ENCODE data around the gene LHX5.

The LHX5 gene

DNA sequence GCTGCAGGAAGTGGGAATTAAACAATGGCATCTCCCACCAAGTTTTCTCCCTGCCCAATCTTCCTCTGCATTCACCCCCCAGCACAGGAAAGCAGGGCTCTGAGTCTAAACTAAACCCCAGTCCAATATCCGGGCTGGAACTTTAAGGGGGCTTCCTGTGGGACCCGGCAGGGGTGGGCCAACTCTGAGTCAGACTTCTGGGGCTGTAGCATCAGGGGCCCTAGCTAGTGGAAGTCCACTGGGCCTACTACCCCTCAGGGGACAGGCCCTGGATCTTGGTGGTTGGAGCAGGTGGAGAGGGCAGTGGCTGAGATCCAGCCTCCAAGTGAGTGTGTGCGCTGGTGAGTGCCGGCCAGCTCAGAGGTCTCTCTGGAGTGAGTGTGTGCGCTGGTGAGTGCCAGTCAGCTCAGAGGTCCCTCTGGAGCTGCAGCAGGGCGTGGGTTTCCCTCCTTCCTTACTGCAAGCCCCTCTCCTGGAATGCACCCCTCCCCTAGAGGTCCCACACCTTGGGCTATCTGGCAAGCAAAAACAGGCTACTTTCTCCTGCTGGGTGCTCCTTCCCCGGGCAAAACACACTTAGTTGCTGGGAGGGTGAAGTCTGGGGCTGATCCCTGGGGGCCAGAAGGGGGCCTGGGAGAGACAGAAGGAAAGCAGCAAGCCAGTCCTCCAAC is 5.6 kb upstream of the LHX5 start:
- DNase-seq: no peak

GRCh38 chr12:113476176-113476986 is 4.7 kb upstream of the LHX5 start:
- DNase-seq: no peak

- DNase-seq: no peak
Observed at GRCh38 chr12:113475451-113476175, 3.9 kb upstream of the LHX5 start.

- no peak for DNase-seq
Observed at GRCh38 chr12:113474635-113475436, 3.2 kb upstream of the LHX5 start.

DNA sequence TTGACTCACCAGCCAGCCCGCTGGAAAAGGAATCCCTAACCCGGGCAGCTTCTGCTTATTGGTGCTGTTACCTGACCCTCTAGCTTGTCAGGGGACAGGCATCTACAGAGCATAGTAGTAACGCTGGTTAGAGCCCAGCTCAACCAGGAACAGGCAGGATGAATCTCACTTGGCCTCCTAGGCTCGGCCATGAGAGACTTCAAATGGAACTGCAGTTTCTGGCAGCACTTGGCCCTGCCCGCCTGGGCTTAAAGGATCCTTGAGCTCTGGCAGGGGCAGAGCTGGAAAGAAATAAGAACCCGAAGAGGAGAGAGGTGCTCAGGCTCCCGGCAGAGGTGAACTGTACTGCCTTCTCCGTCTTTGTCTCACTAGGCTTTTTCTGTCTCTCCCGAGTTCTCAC is 2.3 kb upstream of the LHX5 start:
- DNase-seq: no peak

GRCh38 chr12:113473400-113473799 is 1.7 kb upstream of the LHX5 start:
- DNase-seq: no peak

- no peak for DNase-seq
Observed at GRCh38 chr12:113472191-113473121, 785 bp upstream of the LHX5 start.

DNA sequence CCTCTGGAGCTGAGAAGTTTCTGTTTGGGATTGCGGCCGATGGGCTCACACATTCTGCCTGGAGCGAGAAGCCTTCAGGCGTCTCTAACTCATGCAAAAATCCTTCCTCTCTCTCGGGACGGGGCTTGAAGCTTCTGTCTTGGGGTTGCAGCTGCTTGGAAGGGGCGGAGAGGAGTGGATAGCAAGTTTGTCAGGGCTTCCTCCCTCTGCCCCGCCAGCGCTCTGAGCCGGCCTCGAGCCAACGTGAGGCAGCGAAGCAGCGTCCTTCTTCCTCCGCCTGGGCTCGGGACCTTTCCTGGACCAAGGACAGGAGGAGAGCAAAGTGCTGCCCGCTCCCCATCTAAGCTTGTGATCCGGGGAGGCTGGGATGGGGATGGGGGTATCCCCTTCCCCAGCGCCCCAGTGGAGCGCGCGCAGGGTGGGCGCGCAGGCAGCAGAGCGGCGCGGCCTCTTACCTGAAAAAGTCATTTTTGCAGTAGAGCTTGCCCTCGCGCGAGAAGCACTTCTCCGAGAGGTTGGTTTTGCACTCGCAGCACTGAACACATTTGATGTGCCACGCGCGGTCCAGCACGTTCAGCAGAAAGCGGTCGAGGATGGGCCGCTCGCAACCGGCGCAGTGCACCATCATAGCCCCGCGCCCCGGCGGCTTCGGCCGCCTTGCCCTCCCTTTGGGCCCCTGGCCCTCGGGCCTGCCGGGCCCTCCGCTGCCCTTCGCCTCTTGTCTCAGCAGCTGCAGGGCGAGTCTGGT is 626 bp downstream of the LHX5 start:
- DNase-seq: no peak

- no peak for DNase-seq
Observed at GRCh38 chr12:113469949-113470743, 1.5 kb downstream of the LHX5 start.

DNA sequence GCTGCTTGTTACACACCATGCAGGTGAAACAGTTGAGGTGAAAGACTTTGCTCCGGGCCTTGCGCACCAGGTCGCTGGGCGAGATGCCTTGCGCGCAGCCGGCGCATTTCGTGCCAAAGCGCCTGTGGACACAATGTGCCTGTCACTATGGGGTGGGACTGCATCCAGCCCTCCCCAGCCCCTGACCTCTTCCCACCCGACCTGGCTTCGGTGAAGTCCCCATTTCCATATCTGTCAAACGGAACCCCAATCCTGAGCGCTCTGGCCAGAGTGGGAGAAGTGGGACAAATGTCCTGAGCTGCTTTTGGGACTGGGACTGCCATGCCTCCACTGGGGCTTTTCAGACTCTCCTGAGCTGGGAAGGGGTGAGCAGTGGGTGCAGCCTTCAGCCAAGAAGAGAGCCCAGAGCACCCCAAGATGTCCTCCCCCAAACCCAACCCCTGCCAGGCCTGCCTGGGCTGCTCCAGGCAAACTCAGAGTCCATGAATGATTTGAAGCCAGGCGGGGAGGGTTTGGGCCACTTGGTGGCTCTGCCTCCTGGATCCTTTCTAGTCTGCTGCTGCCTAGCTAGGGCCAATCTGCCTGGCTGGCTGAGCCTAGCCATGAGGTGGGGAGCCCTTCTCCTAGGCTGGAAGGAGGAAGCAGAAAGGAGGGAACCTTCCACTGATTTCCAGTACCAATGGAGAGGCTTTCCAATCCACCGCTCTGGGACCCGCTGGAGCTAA is 2.3 kb downstream of the LHX5 start:
- DNase-seq: peak; percentile 30

- no peak for DNase-seq
Observed at GRCh38 chr12:113468365-113469223, 3.1 kb downstream of the LHX5 start.

GRCh38 chr12:113467502-113468364 is 3.9 kb downstream of the LHX5 start:
- DNase-seq: peak; percentile 53

- DNase-seq: no peak
Observed at GRCh38 chr12:113467142-113467501, 4.5 kb downstream of the LHX5 start.

DNA sequence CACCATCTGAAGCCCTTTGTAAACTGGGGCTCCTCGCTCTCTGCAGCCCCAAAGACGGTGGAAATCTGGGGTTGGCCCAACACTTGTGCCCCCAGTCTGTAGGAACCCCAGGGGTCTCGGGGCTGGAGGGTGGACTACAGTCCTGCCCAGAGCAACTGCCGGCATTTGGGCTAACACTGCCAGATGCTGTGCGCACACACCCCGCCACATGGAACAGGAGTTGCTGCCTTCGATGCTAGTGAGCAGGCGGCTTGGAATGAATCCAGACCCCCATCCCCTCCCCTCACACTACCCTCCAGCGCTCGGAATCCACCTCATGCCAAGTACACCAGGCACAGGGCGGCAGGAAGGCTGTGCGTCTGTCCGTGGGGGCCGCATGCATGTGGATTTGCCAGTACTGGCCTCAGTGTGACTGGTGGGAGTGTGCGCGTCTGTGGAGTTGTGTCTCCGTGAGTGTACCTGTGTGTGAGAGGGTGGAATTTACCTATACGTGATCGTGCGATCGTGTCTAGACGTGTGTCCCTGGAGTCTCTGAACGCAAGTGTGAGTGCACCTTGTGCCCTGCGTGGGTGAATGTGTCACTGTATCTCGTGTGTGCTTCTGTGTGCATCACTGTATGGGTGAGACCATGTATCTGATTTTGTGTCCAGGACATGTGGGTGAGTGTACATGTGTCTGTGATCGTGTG is 5.1 kb downstream of the LHX5 start:
- no peak for DNase-seq

GRCh38 chr12:113465808-113466453 is 5.7 kb downstream of the LHX5 start:
- DNase-seq: no peak

Measured in NCI-H510A treated with DMSO at 0.1 percent for 48 hours (cell line).